ENCODE data around the gene ZCCHC12. TPM values are rescaled to one million over a fixed set of nuclear protein-coding genes. Genes with fewer than 3 reads are reported as not detected.

The ZCCHC12 gene
- total and polyA plus RNA-seq, 9 of the 15 experiments (the other 6 are each of a cell fraction or from before 2014, with no cell fraction given): 0.07 to 0.15 TPM; not detected in 7

DNA sequence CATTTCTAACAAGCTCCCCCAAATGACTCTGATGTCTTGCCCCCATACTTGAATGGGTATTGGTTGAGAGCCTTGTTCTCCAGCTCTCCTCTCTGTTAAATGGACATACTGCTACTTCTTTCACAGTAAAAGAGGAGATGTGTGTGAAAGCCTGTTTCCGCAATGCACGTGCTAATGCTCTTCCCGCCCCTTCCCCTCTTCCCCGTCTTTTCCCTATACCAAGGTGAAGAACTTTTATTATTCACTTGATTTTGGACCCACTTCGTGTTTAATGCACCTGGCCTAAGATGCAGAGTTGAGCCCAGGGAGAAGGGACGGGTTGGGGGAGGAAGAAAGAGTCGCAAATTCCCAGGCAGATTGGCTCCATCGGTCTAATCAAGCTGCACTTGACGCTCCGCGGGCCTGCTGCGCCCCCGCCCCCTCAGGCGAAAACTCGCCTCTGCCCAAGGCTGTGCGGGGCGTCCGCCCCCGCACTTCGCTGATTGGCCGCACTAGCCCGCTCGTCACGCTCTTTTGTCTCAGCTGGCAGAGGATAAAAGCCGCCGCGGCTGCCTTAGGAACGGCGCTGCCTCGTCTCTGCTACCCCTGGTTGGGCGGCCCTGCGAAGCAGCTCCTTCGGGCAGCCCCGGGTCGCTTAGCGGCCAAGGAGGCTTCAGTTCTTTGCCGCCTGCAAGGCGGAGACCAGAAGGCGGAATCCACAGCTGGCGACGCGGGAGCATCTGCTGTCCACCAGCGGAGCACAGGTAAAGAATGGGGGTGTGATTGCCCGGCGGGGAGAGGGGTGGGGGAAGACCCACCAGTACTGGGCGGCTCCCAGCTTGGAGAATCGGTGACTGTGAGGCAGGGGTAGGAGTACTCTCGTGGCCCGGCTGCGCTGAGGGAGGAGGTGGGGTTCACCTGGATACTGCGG, at the start of gene ZCCHC12 (continued):
- peak; percentile 41 to 72; a peak in 1 of 4 replicates for TF ChIP-seq UBTF (IDR thresholded peaks at IDR 0.05; ENCODE audit: borderline replicate concordance in 1 of 2, low read depth in 2 of 2, low read length in 2 of 2)
- TF ChIP-seq VEZF1 (CRISPR knock-in tag; IDR thresholded peaks at IDR 0.05): peak; percentile 36
- TF ChIP-seq MGA (IDR thresholded peaks at IDR 0.05): peak; percentile 74
- no peak for TF ChIP-seq RBM14 (IDR thresholded peaks at IDR 0.05; ENCODE audit: borderline replicate concordance, insufficient read depth, low read depth, low read length)
- TF ChIP-seq, protein P1, sequence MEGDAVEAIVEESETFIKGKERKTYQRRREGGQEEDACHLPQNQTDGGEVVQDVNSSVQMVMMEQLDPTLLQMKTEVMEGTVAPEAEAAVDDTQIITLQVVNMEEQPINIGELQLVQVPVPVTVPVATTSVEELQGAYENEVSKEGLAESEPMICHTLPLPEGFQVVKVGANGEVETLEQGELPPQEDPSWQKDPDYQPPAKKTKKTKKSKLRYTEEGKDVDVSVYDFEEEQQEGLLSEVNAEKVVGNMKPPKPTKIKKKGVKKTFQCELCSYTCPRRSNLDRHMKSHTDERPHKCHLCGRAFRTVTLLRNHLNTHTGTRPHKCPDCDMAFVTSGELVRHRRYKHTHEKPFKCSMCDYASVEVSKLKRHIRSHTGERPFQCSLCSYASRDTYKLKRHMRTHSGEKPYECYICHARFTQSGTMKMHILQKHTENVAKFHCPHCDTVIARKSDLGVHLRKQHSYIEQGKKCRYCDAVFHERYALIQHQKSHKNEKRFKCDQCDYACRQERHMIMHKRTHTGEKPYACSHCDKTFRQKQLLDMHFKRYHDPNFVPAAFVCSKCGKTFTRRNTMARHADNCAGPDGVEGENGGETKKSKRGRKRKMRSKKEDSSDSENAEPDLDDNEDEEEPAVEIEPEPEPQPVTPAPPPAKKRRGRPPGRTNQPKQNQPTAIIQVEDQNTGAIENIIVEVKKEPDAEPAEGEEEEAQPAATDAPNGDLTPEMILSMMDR (IDR thresholded peaks at IDR 0.05 in 2 of 3, conservative IDR thresholded peaks at IDR 0.05 in 1 of 3; ENCODE audit: insufficient read depth in 2 of 3, low read depth in 1 of 3, low read length in 3 of 3): peak in 1 of 3 experiments; percentile 9; a peak in 1 of 6 replicates
- no peak for TF ChIP-seq ATF1 (CRISPR knock-in tag; IDR thresholded peaks at IDR 0.05)
- peak; percentile 47 for TF ChIP-seq ATF1 (tag; IDR thresholded peaks at IDR 0.05)
